SK-N-SH treated with all-trans-retinoic acid at 6 μM for 48 hours (cell line): ENCODE results near the gene SARDH.

ENCODE experiments used
- CSDC2 ChIP-seq: fragments of 250-450 bp; sonication (Bioruptor Pico); IDR thresholded peaks from 2 replicates; pipeline ENCODE4 v1.5.0; 2020; ENCODE audit warnings: mild to moderate bottlenecking, moderate library complexity
- CSRNP3 ChIP-seq: fragments of 250-450 bp; sonication (Bioruptor Pico); IDR thresholded peaks from 2 replicates; pipeline ENCODE4 v1.5.1; 2021; ENCODE audit warnings: mild to moderate bottlenecking, moderate library complexity
- ISL1 ChIP-seq: fragments of 250-450 bp; sonication (Bioruptor Pico); IDR thresholded peaks from 2 replicates; pipeline ENCODE4 v2.1.2; 2022; ENCODE audit warnings: mild to moderate bottlenecking, moderate library complexity
- OSR1 ChIP-seq: fragments of 250-450 bp; sonication (Bioruptor Pico); IDR thresholded peaks from 2 replicates; pipeline ENCODE4 v1.8.0; 2022; ENCODE audit warnings: moderate library complexity, mild to moderate bottlenecking, inconsistent platforms
- PATZ1 ChIP-seq: fragments of 250-450 bp; sonication (Bioruptor Pico); IDR thresholded peaks from 2 replicates; pipeline ENCODE4 v1.8.0; 2020; ENCODE audit warnings: mild to moderate bottlenecking, moderate library complexity, borderline replicate concordance
- RARB ChIP-seq: fragments of 250-450 bp; sonication (Bioruptor Pico); IDR thresholded peaks from 2 replicates; pipeline ENCODE4 v1.8.0; 2021; ENCODE audit warnings: mild to moderate bottlenecking, moderate library complexity
- ZFP3 ChIP-seq: fragments of 250-450 bp; sonication (Bioruptor Pico); IDR thresholded peaks from 2 replicates; pipeline ENCODE4 v1.5.0; 2020; ENCODE audit warnings: mild to moderate bottlenecking, moderate library complexity

- no peak for TF ChIP-seq OSR1
- no peak for TF ChIP-seq PATZ1 (CRISPR knock-in tag)
- no peak for TF ChIP-seq CSRNP3
- TF ChIP-seq RARB (CRISPR knock-in tag) = no peak
- TF ChIP-seq ZFP3 (CRISPR knock-in tag) = no peak
- no peak for TF ChIP-seq CSDC2
- no peak for TF ChIP-seq ISL1 (CRISPR knock-in tag)
Observed at GRCh38 chr9:133733796-133734533, 4.2 kb downstream of the SARDH start.
